HG03066 (cell line): ENCODE results near the gene KRTCAP2.
"Not testable (repeated sequence)": the region's sequence is repeated elsewhere in the genome, so short reads cannot be mapped to it uniquely, and the experiment has no call there.

Experiments
- ATAC-seq: cut with Tn5 transposase; IDR thresholded peaks from one replicate; pipeline ENCODE4 v1.9.1; 2021; ENCODE audit warnings: low read depth; ENCODE audit not compliant: unreplicated experiment

The KRTCAP2 gene

DNA sequence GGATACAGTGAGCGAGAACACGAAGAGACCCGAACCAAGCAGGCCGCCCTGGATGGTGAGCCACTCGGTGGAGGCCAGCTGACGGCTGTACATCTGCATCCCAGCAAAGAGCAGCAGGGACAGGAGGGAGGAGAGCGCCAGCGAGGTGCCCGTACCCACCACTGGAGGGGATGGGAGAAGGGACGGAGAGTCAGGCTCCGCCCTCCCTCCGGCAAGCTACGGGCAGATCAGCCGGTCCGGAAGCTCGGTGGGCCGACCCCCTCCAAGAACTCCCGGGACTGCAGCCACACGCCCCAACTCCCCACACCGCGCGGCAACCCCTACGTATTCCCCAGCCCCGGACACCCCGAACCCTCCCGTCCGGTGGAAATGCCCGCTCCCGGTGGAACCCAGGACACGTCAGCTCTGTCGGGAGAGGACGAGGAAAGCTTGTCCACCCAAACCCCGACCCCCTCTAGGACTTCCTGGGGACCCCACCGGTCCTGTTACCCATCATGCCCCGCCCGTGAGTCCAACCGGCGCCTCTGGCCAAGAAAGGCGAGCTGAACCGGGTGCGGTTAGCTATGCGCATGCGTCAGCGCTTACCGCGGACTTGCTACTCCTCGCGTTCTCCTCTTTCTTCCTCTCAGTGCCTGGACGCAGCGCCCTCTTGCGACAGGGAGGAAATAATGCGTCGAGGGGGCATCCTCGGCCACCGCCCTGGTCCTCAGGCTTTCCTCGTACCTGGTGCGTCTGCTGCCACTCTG is at the start of gene KRTCAP2:
KRTCAP2 (minus strand) TSS at position 573 of the 746 bp plus-strand sequence; CDS start at position 493, 80 bp downstream.
- peak; percentile 67 for ATAC-seq

DNA sequence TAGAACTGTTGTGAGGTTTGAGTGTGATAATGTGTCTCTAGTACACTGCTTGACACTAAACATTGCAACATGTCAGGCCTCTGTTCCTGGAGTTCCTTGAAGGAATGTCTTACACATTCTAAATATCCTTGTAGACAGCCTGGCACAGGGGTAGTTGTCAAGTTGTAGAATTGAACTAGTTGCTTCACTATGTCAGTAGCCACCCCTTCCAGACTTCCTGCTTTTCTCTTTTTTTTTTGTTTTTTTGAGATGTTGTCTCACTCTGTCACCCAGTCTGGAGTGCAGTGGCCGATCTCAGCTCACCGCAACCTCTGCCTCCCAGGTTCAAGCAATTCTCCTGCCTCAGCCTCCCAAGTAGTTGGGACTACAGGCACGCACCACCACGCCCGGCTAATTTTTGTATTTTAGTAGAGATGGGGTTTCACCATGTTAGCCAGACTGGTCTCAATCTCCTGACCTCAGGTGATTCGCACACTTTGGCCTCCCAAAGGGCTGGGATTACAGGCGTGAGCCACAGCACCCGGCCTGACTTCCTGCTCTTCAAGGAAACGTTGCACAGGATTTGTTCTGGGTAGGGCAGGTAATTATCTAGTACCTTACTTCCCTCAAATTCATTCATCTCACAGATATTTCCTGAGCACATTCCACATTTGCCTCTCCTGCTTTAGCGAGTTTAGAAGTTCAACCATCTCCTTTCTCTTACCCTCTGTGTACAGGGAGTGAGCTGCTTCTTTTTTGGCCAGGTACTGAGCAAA is 47.3 kb upstream of the KRTCAP2 start:
- not testable (repeated sequence) for ATAC-seq

DNA sequence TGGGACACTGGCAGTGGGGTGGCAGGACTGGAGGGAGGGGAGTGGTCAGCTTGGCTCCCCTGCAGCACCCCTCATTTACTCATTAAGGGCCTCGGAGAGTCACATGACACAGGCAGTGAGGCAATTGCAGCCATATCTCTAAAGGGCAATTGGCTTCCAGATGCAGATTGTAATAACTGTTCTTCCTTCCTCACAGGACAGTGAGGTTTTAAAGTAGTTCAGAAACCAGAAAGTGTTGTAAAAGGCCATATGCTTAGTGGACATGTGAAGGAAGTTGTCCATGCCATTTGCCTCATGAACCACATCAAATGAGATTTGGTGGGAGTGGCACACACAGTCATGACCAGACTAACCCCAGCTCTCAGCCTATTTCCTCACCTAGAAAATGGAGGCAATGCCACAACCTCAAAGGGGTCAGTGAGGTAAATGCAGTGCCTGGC is 46.5 kb upstream of the KRTCAP2 start:
- ATAC-seq = no peak

DNA sequence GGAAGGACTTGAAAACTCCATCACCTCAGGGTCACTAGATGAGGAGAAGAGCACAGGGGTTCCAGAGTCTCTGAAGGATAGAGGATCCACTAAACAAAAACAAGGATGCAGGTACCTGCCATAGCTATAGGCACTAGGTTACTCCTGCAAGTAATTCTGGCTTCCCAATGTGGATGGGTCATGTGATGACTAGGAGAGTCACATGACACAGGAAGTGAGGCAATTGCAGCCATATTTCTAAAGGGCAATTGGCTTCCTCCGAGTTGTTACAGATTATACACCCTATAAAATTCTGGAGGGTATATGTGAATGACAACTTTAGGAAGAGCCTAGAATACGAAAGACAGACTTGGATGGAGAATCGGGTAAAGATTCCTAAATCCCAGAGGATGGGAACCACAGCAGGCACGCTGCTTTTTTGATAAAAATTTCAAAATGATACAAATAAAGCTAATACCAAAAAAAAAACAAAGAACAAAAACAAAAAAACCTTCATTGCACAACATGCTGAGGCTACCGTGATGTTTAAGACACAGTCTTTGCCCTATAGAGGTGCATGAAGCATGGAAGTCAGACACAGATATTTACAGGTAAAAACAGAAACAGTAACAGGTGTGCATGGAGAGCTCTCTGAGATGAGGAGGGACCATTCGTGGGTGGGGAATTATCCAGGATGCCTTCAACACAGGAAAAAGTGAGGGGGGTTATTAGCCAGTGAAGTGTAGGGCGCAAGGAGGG is 45.9 kb upstream of the KRTCAP2 start:
- no peak for ATAC-seq

DNA sequence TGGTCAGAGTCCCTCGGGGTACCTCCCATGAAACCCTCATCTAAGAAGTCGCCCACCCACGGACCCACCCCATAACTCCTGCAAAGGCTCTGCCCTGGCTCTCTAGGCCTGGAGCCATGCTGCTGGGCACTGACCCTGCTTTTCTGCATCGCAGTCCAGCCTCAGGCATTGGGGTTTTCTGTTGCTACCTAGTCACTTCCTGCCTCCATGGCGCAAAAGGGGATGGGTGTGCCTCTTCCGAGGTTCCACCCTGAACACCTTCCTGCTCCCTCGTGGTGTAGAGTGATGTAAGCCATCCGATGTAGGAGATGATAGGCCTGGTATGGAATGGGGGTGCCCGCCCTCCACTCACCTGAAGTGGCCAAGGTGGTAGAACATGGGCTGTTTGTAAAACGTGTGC is 41.6 kb upstream of the KRTCAP2 start:
- not testable (repeated sequence) for ATAC-seq

DNA sequence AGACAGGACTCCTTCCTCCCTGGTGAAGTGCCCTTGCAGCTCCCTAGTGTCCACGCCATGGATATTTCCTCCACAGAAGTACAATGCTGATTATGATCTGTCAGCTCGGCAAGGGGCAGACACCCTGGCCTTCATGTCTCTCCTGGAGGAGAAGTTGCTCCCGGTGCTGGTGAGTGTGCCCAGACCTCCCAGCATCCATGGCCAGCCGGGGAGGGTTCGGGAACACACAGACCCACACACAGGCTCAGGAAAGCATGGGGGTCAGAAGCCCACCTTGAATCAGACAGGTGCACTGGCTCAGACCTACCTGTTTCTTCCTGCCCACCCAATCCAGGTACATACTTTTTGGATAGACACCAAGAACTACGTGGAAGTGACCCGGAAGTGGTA is 38.9 kb upstream of the KRTCAP2 start:
- not testable (repeated sequence) for ATAC-seq

DNA sequence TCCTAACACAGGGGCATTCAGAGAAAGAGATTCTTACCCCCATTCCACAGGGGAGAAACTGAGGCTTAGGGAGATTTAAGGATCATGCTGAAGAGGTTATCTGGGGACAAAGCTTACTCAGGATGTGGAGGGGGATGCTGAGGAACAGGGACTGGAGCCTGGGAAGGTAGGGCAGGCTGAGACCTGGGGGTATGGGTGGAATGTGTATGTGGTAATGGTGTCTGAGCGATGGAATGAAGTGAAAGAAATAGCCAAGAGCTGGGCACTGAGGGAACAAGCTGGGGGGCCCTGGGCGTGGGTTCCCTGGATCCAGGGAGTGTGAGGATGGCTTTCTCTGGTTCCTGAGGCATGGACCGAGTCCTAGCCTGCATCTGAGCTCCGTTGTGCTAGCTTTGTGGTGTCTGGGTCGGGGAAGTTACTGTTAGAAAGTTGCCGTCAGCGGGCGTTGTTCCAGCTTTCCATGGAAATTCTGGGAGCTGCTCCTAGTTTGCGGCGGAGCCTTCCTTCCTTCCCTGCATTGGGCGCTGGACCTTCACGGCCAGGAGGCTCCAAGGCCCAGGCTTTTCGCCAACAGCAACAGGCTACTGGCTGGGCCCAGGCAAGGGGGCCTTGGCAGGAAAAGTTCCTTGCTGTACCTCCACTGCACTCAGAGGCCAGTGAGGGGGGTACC is 38.4 kb upstream of the KRTCAP2 start:
- not testable (repeated sequence) for ATAC-seq

DNA sequence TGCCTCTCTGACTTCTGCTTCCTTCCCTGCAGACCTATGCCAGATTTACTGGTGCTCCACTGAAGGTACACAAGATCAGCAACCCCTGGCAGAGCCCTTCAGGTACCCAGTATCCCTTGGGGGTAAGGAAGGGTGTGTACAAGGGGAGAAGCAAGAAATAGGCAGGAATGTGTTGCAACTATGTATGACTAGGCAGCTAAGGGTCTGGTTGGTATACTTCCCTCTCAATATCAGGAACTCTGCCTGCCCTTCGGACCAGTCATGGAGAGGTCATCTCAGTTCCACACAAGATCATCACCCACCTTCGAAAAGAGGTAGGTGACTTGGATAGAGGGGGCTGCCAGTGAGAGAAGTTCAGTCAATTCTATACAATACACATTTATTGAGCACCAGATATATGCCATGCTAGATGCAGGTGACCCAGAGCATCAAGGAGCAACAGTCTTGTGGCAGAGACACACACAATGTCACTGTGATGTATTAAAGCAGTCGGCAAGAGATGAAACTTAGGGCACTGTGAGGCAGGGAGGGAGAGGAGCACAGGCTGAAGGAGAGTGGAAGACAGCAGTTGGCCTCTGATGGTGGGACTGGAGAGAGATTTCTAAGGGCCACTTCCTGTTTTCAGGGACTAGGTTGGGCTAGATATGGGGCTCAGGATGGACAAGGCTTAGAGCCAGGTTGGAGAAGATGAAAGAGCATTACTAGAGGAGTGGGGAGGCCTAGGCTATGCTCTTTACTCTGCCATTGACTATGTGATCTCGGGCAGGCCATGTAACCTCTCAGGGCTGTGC is 37.4 kb upstream of the KRTCAP2 start:
- no peak for ATAC-seq

DNA sequence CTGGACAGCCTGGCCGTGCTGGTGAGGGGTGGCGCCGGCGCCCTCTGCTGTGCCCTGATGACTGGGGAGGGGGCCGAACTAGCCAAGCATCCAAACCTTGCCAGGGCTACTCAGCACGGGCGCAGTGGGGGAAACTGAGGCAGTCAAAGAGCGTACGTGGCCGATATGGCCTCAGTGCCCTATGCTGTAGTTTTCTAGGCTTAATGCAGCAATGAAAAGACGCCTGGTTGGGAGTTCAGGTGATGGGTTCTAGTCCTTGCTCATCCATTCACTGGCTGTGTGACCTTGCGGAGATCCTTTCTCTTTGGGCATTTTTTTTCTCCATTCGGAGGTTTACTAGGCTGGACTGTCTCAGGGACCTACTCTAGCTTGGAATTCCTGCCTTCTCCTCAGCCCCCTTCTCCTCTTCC is 36.2 kb upstream of the KRTCAP2 start:
- no peak for ATAC-seq

DNA sequence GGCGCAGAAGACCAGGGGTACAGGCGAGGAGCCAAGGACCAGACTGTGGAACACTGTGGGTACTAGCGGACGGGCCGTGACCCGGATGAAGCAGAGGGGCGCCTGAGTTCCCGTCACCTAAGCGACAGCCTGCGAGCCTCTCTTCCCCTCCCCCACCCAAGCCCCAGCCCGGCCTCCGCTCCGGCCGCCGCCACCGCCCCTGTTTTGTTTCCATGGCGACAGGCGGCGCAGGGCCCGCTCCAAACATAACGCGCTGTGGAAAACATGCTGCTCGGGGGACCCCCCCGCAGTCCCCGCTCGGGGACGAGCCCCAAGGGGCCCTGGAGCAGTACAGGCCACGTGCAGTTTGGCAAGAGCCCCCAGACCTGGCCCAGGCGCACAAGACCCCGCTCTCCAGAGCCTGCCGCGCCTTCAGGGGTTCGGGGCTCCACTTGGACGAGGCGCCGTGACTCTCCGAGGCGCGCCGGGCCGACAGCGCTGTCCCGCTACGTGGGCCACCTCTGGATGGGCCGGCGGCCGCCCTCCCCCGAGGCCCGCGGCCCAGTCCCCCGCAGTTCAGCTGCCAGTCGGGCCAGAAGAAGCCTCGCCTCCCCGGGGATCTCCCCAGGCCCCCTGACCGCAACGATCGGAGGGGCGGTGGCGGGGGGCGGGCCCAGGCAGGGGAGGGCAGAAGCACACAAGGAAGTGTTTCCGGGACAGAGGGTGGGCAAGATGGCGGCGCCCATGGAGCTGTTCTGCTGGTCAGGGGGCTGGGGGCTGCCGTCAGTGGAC is 35.6 kb upstream of the KRTCAP2 start, which contains the start of gene MTX1:
MTX1 (plus strand) TSS at position 155 of the 771 bp plus-strand sequence; CDS start at position 265, 110 bp downstream.
- ATAC-seq = peak; percentile 63

DNA sequence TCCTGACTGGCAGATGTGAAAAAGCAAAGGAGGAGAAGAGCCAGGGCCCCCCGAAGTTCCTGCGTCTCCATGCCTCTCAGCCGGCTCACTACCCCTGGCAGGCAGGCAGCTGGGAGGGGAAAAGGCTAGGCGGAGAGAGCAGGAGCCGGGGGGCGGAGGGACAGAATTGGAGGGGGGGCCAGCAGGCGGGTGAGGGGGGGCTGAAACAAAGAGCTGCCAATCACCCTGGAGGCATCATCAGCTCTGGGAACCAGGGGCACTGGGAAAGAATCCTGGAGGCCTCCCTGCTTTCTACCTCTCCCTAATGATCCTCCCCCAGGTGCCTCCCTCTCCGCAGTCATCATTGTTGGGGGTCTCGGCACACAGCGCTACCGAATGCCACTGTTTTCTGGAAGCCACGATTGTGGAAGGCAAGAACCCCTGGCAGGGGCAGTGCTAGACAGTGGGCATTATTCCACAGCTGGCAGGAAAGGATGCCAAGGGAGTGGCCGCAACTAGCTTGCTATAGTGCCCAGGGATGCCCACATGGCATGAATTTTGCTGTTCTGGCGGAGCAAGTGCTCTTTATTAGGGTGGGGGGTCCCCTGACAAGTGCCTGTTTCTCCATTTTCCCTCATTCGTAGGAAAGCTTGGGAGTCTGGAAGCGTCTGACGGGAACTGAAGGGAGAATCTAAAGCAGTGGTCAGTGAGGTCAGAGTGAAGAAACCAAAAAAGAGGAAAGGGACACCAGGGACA is 34.9 kb upstream of the KRTCAP2 start, which contains the start of gene THBS3:
THBS3 (minus strand) TSS at position 92 of the 735 bp plus-strand sequence; CDS start at position 71, 21 bp downstream.
- ATAC-seq = no peak

DNA sequence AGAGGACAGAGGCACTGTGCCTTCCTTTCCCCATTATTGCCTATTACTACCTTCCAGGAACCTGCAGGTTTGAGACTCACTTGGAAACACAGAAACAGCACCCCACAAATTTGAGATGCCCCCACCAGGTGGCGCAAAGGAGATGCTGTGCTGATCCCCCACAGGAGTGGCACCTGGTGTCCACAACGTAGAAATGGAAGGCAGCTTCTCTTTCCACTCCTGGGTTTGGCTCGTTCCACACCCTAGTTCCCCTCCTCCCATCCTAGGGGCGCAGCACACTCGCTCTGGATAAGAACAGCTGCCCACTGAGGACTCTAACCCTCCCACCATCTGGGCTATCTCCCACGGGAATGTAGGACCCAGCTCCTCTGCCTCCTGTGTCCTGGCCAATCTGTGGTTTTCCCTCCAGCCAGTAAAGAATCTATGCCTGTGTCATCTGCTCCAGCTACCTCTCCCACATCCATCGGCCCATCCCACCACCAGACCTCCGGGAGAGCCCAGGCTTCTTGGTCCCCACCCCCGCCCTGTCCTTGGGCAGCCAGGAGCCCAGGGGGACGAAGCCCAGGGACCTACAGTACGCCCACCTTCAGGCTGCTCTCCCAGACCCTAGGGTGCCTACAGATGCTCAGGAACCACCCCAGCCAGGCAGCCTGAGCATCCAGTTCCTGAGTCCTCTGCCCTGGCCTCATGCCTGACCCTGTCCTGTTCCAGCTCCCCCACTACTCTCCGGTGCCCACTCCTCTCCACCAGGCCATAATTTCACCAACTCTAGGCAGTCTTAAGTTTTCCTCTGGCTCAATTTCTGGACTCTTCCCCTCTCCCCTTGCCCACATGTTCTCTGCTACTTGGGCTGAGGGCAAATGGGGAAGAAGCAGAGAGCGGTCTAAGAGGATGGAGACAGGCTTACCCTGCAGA is 34.0 kb upstream of the KRTCAP2 start:
- ATAC-seq = no peak

DNA sequence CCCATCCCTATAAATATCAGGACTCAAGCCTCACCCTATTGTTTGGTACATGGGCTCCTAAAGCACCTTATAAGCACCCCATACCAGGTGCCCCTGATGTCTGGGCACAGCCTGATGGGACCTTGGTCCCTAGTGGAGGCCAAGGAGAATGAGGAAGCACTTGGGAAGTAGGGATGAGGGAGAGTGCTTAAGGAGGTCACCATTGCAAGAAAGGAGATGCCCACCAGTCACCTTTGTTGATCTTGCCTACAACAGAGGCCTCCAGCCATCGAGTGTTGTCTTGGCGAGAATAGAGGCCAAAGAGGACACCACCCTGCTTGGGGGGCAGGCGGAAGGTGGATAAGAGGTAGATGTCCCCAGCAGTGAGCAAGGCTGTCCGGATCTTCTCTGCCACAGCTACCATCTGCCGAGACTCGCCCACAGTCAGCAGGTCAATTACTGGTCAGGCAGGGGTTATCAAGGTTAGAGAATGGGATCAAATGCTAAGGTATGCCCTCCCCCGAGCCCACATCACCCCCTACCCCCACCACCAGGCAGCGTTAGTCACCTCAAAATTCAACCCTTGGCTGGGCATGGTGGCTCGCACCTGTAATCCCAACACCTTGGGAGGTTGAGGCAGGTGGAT is 33.0 kb upstream of the KRTCAP2 start:
- ATAC-seq = no peak

DNA sequence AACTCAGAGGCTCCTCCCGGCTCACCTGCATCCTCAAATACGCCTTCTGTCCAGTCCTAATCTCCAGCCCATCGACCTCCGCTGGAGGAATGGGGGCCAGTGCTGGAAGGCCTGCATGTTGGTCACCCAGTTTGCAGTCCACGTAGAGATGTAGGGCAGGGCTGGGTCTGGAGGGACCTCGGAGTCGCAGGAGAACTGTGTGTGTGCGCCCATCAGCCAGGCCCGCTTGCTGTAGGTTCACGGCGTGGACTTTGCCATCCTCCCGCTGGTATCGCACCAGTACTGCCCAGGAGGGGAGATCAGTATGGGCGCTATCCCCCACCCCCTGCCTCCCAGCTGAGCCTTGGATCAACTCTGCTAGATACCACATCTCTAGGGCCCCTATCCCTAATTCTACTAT is 31.9 kb upstream of the KRTCAP2 start:
- ATAC-seq = no peak

DNA sequence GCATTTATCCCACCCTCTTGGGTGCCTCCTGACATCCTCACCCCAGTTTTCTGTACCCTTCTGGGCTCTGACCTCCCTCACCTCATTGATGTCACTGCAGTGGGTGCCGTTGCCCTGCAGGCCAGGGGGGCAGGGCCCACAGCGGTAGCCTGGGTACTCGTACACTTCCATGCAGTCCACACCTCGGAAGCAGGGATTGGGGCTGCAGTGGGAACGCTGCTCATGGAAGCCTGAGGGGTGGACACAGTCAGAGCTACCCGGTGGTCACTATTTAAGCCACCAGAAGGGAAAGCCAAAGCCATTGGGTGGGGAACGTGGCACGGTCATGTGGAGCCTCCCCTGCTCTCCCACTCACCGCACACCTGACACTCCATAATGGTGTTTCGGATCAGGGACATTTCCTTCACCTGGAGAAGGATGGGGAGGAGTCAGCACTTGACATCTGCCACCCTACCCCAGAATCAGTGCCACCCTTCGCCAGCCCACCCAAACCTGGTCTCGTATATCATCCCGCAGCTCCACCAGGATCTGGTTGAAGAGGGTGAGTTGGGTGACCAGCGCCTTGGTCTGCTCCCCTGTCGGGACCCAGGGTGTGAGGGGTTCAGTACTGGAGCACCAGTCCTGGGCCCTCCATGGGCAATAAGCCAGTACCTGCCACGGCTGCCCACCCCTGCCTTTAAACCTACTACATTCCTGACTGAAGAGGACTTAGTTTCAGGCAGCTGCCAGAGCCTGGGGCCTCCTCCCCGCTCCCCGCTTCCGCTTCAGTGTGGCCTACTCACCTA is 29.8 kb upstream of the KRTCAP2 start:
- ATAC-seq = no peak

DNA sequence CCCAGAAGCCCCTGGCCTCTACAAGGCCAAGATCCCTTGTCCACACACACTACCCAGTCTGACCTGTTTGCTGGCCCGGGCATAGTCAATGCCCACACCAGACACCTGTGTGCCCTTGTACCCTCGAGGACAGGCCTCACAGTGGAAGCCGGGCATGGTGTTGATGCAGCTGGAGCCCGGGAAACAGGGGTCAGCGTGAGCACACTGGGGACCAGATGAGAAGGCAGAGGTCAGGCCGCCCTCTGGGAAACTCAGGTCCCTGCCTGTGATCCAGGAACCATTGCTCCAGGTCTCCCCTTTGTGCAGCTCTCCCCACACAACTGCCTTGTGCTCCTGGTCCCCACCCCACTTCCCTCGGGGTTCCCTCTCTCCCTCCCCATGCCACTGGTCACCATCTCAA is 29.1 kb upstream of the KRTCAP2 start:
- no peak for ATAC-seq
